ENCODE data around the gene RTKN.
A peak's percentile ranks its signal among the peaks of the same experiment; 100 is the strongest.

The RTKN gene

DNA sequence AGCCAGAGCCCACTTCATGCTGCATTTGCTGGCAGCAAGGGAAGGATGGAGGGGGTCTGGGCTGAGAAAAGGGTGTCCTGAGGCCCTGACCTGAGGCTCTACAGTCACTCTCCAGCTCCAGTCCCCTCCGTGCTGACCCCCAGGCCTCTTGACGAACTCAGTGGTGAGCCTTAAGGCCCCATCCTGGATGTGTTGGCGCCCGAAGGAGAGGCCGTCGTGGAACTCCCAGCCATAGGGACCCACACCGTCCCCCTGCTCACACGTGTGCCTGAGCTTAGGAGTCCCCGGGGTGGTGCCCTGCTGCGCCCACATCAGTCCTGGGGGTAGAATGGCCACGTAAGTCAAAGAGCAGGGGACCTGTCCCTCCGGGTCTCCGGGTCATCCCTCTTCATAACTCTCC, 22.7 kb upstream of the RTKN start:
- H3K27ac ChIP-seq (replicated peaks; ENCODE audit: low read length): no peak overlapping the region

DNA sequence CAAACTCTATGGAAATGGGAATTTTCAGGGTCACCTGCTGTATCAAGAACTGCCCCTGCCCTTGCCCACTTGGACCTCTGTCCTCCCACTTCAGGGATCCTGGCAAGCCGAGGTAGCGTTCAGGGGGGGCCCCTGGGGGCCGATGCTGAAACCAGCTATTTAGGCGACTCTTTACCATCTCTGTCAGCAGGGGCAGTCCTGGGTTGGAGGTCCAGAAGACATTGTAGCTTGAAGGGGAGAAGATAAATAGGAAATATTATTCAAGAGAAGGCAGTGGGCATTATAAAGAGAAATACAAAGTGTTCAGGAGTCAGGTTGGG, 21.0 kb upstream of the RTKN start:
- H3K23ac ChIP-seq (ENCODE audit: low read depth, low read length, poor library complexity): no peak overlapping the region
- no peak overlapping the region for H2BK5ac ChIP-seq (ENCODE audit: low read length)
- H3K27ac ChIP-seq (replicated peaks; ENCODE audit: low read length): no peak overlapping the region
- no peak overlapping the region for H2BK15ac ChIP-seq (ENCODE audit: low read length)
- peaks cover 13% of the 10 kb centered on the region for H3K79me1 ChIP-seq (ENCODE audit: low read depth, low read length)
- H3K9me3 ChIP-seq (replicated peaks in 1 of 2; ENCODE audit: control insufficient read depth in 2 of 2, insufficient read depth in 1 of 2, low read depth in 1 of 2, low read length in 2 of 2): no peaks in the 10 kb centered on the region
- no peak overlapping the region for H3K14ac ChIP-seq (ENCODE audit: low read length)
- H3K9ac ChIP-seq (ENCODE audit: low read depth, low read length, poor library complexity): no peak overlapping the region
- peaks cover 24 to 40% of the 10 kb centered on the region in 2 donors for H3K36me3 ChIP-seq (replicated peaks in 1 of 2; ENCODE audit: control insufficient read depth in 2 of 2, insufficient read depth in 2 of 2, low read length in 2 of 2)
- H2BK120ac ChIP-seq (ENCODE audit: low read depth, low read length): no peak overlapping the region
- no peak overlapping the region for H3K4me2 ChIP-seq (ENCODE audit: insufficient read depth, low read length, poor library complexity, severe bottlenecking)
- no peak overlapping the region for H3K18ac ChIP-seq (ENCODE audit: low read length)
- no peak overlapping the region for H4K8ac ChIP-seq (ENCODE audit: low read depth, low read length)
- H4K91ac ChIP-seq (ENCODE audit: low read depth, low read length, poor library complexity): no peak overlapping the region
- H2AFZ ChIP-seq (ENCODE audit: low read length): no peak overlapping the region
- H3K4me3 ChIP-seq (ENCODE audit: low read length in 2 of 2): no peak overlapping the region
- WGBS, 2 donors (ENCODE audit: extremely low coverage in 2 of 2, insufficient read length in 2 of 2, insufficient replicate concordance in 1 of 2): no CpG with 5 or more reads among the region's 4 CpGs
- peaks cover 9 to 10% of the 10 kb centered on the region in 2 donors for H3K4me1 ChIP-seq (ENCODE audit: control insufficient read depth in 2 of 2, insufficient read depth in 1 of 2, low read depth in 1 of 2, low read length in 2 of 2)
- H2BK12ac ChIP-seq (ENCODE audit: low read length): no peak overlapping the region
- H2AK5ac ChIP-seq (ENCODE audit: low read depth, low read length): no peak overlapping the region
- no peak for DNase-seq (ENCODE audit: low spot score)
- H3K4ac ChIP-seq (ENCODE audit: low read length): no peak overlapping the region
- no peaks in the 10 kb centered on the region for H3K27me3 ChIP-seq (ENCODE audit: control insufficient read depth in 3 of 3, insufficient read depth in 3 of 3, low read depth in 1 of 3, low read length in 3 of 3)

More for the DNA sequence above, 22.7 kb upstream of the RTKN start:
- Histone ChIP-seq H4K91ac (ENCODE audit: low read depth, low read length, poor library complexity) (no peak overlapping the region), H3K23ac (ENCODE audit: low read depth, low read length, poor library complexity) (no peak overlapping the region), H3K4me1 (ENCODE audit: control insufficient read depth in 2 of 2, insufficient read depth in 1 of 2, low read depth in 1 of 2, low read length in 2 of 2) (peaks cover 6 to 9% of the 10 kb centered on the region in 2 donors), H4K8ac (ENCODE audit: low read depth, low read length) (peak overlapping the region; percentile 82), H3K9me3 (replicated peaks in 1 of 2; ENCODE audit: control insufficient read depth in 2 of 2, insufficient read depth in 1 of 2, low read depth in 1 of 2, low read length in 2 of 2) (no peaks in the 10 kb centered on the region), H3K4ac (ENCODE audit: low read length) (no peak overlapping the region), H3K14ac (ENCODE audit: low read length) (peak overlapping the region; percentile 56), H2AFZ (ENCODE audit: low read length) (peak overlapping the region; percentile 91), H2BK12ac (ENCODE audit: low read length) (no peak overlapping the region), H3K36me3 (replicated peaks in 1 of 2; ENCODE audit: control insufficient read depth in 2 of 2, insufficient read depth in 2 of 2, low read length in 2 of 2) (peaks cover 24 to 39% of the 10 kb centered on the region in 2 donors), H2BK5ac (ENCODE audit: low read length) (no peak overlapping the region), H2AK5ac (ENCODE audit: low read depth, low read length) (peak overlapping the region; percentile 96), H3K4me3 (ENCODE audit: low read length in 2 of 2) (peak overlapping the region; percentile 88 to 98), H3K18ac (ENCODE audit: low read length) (peak overlapping the region; percentile 97), H2BK120ac (ENCODE audit: low read depth, low read length) (no peak overlapping the region), H3K4me2 (ENCODE audit: insufficient read depth, low read length, poor library complexity, severe bottlenecking) (peak overlapping the region; percentile 97), H3K27me3 (ENCODE audit: control insufficient read depth in 3 of 3, insufficient read depth in 3 of 3, low read depth in 1 of 3, low read length in 3 of 3) (no peaks in the 10 kb centered on the region), H3K79me1 (ENCODE audit: low read depth, low read length) (peaks cover 8% of the 10 kb centered on the region), H2BK15ac (ENCODE audit: low read length) (no peak overlapping the region), H3K9ac (ENCODE audit: low read depth, low read length, poor library complexity) (peak overlapping the region; percentile 99)
- no peak for DNase-seq (ENCODE audit: low spot score)
- whole genome bisulfite sequencing, 2 donors (ENCODE audit: extremely low coverage in 2 of 2, insufficient read length in 2 of 2, insufficient replicate concordance in 1 of 2): no CpG with 5 or more reads among the region's 13 CpGs

DNA sequence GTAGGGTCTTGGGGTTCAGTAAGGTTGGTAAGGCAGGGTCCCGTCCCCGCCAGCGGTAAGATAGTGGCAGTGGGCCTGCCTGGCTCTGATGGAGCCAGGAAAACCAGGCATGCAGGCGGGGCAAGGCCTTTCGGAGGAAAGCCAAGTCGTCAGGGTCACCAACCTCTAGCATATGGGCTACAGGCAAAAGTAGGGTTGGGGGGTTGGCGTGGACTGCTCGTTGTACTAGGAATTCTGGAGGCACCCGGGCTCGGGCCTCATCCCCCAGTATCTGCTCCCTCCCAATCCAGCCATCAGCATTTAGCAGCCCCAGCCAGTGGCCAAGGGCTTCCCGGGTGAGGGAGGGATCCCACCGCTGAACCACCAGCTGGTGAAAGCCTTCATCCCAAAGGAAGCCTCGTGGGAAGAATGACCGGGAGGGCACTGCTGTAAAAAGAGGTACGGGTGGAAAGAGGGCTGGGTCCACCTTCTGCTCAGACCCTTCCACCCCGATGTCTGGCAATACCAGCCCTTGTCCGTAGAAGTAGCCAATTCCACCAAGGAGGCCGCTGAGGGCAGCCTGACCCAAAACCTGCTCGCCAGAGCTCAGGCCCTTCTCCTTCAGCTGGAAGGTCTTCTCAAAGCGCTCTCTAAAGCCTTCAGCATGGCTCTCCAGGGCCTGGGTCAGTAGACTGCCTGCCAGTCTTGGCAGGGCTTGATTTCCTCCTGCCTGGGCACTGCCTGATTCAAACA, 20.5 kb upstream of the RTKN start:
- H2AK5ac ChIP-seq (ENCODE audit: low read depth, low read length): no peak overlapping the region
- H3K18ac ChIP-seq (ENCODE audit: low read length): no peak overlapping the region
- no peaks in the 10 kb centered on the region for H3K27me3 ChIP-seq (ENCODE audit: control insufficient read depth in 3 of 3, insufficient read depth in 3 of 3, low read depth in 1 of 3, low read length in 3 of 3)
- H3K23ac ChIP-seq (ENCODE audit: low read depth, low read length, poor library complexity): peak overlapping the region; percentile 66
- H3K4me2 ChIP-seq (ENCODE audit: insufficient read depth, low read length, poor library complexity, severe bottlenecking): no peak overlapping the region
- DNase-seq (ENCODE audit: low spot score): no peak
- no peak overlapping the region for H2AFZ ChIP-seq (ENCODE audit: low read length)
- H3K4ac ChIP-seq (ENCODE audit: low read length): no peak overlapping the region
- no peak overlapping the region for H2BK5ac ChIP-seq (ENCODE audit: low read length)
- peaks cover 9 to 10% of the 10 kb centered on the region in 2 donors for H3K4me1 ChIP-seq (ENCODE audit: control insufficient read depth in 2 of 2, insufficient read depth in 1 of 2, low read depth in 1 of 2, low read length in 2 of 2)
- H3K9me3 ChIP-seq (replicated peaks in 1 of 2; ENCODE audit: control insufficient read depth in 2 of 2, insufficient read depth in 1 of 2, low read depth in 1 of 2, low read length in 2 of 2): no peaks in the 10 kb centered on the region
- H2BK120ac ChIP-seq (ENCODE audit: low read depth, low read length): no peak overlapping the region
- peak overlapping the region in 1 of 2 donors; percentile 49 for H3K4me3 ChIP-seq (ENCODE audit: low read length in 2 of 2)
- H3K79me1 ChIP-seq (ENCODE audit: low read depth, low read length): peaks cover 13% of the 10 kb centered on the region
- H4K91ac ChIP-seq (ENCODE audit: low read depth, low read length, poor library complexity): no peak overlapping the region
- H2BK15ac ChIP-seq (ENCODE audit: low read length): no peak overlapping the region
- no peak overlapping the region for H4K8ac ChIP-seq (ENCODE audit: low read depth, low read length)
- no peak overlapping the region for H2BK12ac ChIP-seq (ENCODE audit: low read length)
- H3K14ac ChIP-seq (ENCODE audit: low read length): no peak overlapping the region
- WGBS, 2 donors (ENCODE audit: extremely low coverage in 2 of 2, insufficient read length in 2 of 2, insufficient replicate concordance in 1 of 2): no CpG with 5 or more reads among the region's 20 CpGs
- H3K9ac ChIP-seq (ENCODE audit: low read depth, low read length, poor library complexity): no peak overlapping the region
- no peak overlapping the region for H3K27ac ChIP-seq (replicated peaks; ENCODE audit: low read length)
- H3K36me3 ChIP-seq (replicated peaks in 1 of 2; ENCODE audit: control insufficient read depth in 2 of 2, insufficient read depth in 2 of 2, low read length in 2 of 2): peaks cover 24 to 40% of the 10 kb centered on the region in 2 donors

DNA sequence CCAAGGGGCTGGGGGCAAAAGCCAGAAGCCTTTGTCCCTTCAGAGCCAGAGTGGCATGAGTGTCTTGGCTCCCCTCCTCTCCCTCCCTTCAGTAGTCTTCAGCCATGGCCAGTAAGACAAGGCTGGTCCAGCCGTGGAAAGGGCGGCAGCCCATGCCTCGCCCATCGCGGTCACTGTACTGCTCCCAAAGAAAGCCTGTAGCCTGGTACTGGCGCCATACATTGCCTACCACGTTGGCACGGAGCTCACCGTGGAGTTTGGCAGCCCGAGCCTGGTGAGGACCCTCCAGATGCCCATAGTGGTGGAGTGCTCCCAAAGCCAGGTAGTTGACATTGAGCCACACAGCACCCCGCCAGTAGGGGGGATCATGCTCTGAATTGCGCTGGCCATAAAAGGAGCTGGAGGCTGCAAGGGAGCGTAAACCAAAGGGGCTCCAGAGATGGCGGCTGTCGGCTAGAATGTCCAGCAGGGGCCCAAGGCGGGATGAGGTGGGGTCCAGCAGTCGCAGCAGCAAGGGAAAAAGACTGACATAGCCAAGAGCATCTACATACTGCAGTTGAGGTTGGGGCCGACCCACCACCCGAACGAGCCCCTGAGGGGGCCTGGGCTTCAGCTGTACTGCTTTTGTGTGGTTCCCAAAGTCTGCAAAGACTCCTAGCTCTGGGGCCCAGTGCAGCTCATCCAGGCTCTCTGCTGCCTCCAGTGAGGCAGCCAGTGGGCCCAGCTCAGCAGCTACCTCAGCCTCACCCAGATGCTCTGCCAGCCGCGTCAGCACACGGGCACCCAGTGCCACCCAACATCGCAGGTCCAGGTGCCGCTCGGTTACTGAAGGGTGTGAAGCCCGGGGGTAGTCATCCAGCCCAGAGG, 19.7 kb upstream of the RTKN start:
- no peak overlapping the region for H2BK5ac ChIP-seq (ENCODE audit: low read length)
- peak overlapping the region; percentile 95 for H3K23ac ChIP-seq (ENCODE audit: low read depth, low read length, poor library complexity)
- no peak overlapping the region for H2BK15ac ChIP-seq (ENCODE audit: low read length)
- DNase-seq (ENCODE audit: low spot score): no peak
- no peak overlapping the region for H3K4me2 ChIP-seq (ENCODE audit: insufficient read depth, low read length, poor library complexity, severe bottlenecking)
- peaks cover 24 to 40% of the 10 kb centered on the region in 2 donors for H3K36me3 ChIP-seq (replicated peaks in 1 of 2; ENCODE audit: control insufficient read depth in 2 of 2, insufficient read depth in 2 of 2, low read length in 2 of 2)
- H3K79me1 ChIP-seq (ENCODE audit: low read depth, low read length): peaks cover 13% of the 10 kb centered on the region
- H2BK12ac ChIP-seq (ENCODE audit: low read length): no peak overlapping the region
- H2AK5ac ChIP-seq (ENCODE audit: low read depth, low read length): no peak overlapping the region
- no peak overlapping the region for H3K27ac ChIP-seq (replicated peaks; ENCODE audit: low read length)
- H3K4me1 ChIP-seq (ENCODE audit: control insufficient read depth in 2 of 2, insufficient read depth in 1 of 2, low read depth in 1 of 2, low read length in 2 of 2): peaks cover 9 to 16% of the 10 kb centered on the region in 2 donors
- WGBS, 2 donors (ENCODE audit: extremely low coverage in 2 of 2, insufficient read length in 2 of 2, insufficient replicate concordance in 1 of 2): no CpG with 5 or more reads among the region's 27 CpGs
- no peak overlapping the region for H4K91ac ChIP-seq (ENCODE audit: low read depth, low read length, poor library complexity)
- no peak overlapping the region for H3K18ac ChIP-seq (ENCODE audit: low read length)
- H3K9me3 ChIP-seq (replicated peaks in 1 of 2; ENCODE audit: control insufficient read depth in 2 of 2, insufficient read depth in 1 of 2, low read depth in 1 of 2, low read length in 2 of 2): no peaks in the 10 kb centered on the region
- H2BK120ac ChIP-seq (ENCODE audit: low read depth, low read length): no peak overlapping the region
- no peak overlapping the region for H3K9ac ChIP-seq (ENCODE audit: low read depth, low read length, poor library complexity)
- no peak overlapping the region for H2AFZ ChIP-seq (ENCODE audit: low read length)
- H3K27me3 ChIP-seq (ENCODE audit: control insufficient read depth in 3 of 3, insufficient read depth in 3 of 3, low read depth in 1 of 3, low read length in 3 of 3): no peaks in the 10 kb centered on the region
- no peak overlapping the region for H4K8ac ChIP-seq (ENCODE audit: low read depth, low read length)
- H3K4me3 ChIP-seq (ENCODE audit: low read length in 2 of 2): peak overlapping the region in 1 of 2 donors; percentile 49
- H3K14ac ChIP-seq (ENCODE audit: low read length): no peak overlapping the region
- no peak overlapping the region for H3K4ac ChIP-seq (ENCODE audit: low read length)

Data from neuronal stem cell (in vitro differentiated cells).